Muscle of leg (tissue), 11 donors: ENCODE results near the gene NPHS1. TPM values are rescaled to one million over a fixed set of nuclear protein-coding genes. Genes with fewer than 3 reads are reported as not detected.
A peak's percentile ranks its signal among the peaks of the same experiment; 100 is the strongest.
"Not testable (repeated sequence)": the region's sequence is repeated elsewhere in the genome, so short reads cannot be mapped to it uniquely, and the experiment has no call there.

Source experiments
- DNase-seq: peaks from one replicate; pipeline ENCODE4 v3.0.0; 2013
- H3K27ac ChIP-seq: one replicate; pipeline ENCODE4 v1.5.1; 2013; ENCODE audit warnings: mild to moderate bottlenecking, low read length, control low read depth
- H3K27me3 ChIP-seq: one replicate; pipeline ENCODE4 v1.6.1; 2013; ENCODE audit warnings: low read length; ENCODE audit not compliant: control insufficient read depth, insufficient read depth
- H3K36me3 ChIP-seq: one replicate; pipeline ENCODE4 v1.6.1; 2013; ENCODE audit warnings: low read length; ENCODE audit not compliant: control insufficient read depth, insufficient read depth
- H3K4me1 ChIP-seq: one replicate; pipeline ENCODE4 v1.6.1; 2013; ENCODE audit warnings: low read length; ENCODE audit not compliant: control insufficient read depth, insufficient read depth
- H3K4me3 ChIP-seq: one replicate; pipeline ENCODE4 v1.5.1; 2013; ENCODE audit warnings: low read length, control low read depth
- H3K9me3 ChIP-seq: replicated peaks from 2 replicates; pipeline ENCODE4 v1.6.1; 2013; ENCODE audit warnings: low read depth, low read length; ENCODE audit not compliant: control insufficient read depth
- WGBS: methylation state at CpG from one replicate; pipeline ENCODE4 v1.1.5; 2013; ENCODE audit warnings: missing lambda C conversion rate; ENCODE audit not compliant: insufficient coverage; 5-methylcytosine and 5-hydroxymethylcytosine counted together
- polyA plus RNA-seq, 8 donors: library from polyadenylated mRNA; unstranded; fragments of 120-200 nt; gene quantifications; one replicate each; pipeline versions ENCODE4 v1.2.1 to v1.2.3, GENCODE V29; 2013; ENCODE audit warnings: inconsistent platforms in 1 of 8, low replicate concordance in 1 of 8; ENCODE audit not compliant: insufficient read length in 8 of 8, insufficient read depth in 1 of 8
- total RNA-seq: library from RNA; stranded (reverse); fragments of 120-200 nt; gene quantifications from one replicate; pipeline ENCODE4 v1.2.4, GENCODE V29; 2013

Gene NPHS1
- total and polyA plus RNA-seq, 9 donors = 0.04 to 0.37 (median 0.15) TPM; not detected in 1

- no peaks in the 10 kb centered on the region for H3K36me3 ChIP-seq
- DNase-seq = no peak
- no peak within 1 kb of the TSS for H3K4me3 ChIP-seq
- 66% methylated on average over 24 of the region's 26 CpGs for WGBS
- H3K27me3 ChIP-seq = peaks cover 3% of the 10 kb centered on the region
- H3K4me1 ChIP-seq = no peaks in the 10 kb centered on the region
- no peak within 1 kb of the TSS for H3K27ac ChIP-seq
- H3K9me3 ChIP-seq = no peaks in the 10 kb centered on the region
Measured at GRCh38 chr19:35812220-35813042, 39.9 kb downstream of the NPHS1 start, which contains the start of gene PRODH2. TSS of gene PRODH2 (minus strand) at chr19:35812845. CDS start at chr19:35812805, 40 bp downstream.

- H3K27me3 ChIP-seq = peaks cover 3% of the 10 kb centered on the region
- H3K4me1 ChIP-seq = no peaks in the 10 kb centered on the region
- no peak overlapping the region for H3K4me3 ChIP-seq
- no peaks in the 10 kb centered on the region for H3K9me3 ChIP-seq
- WGBS = 57% methylated on average over 17 of the region's 18 CpGs
- no peaks in the 10 kb centered on the region for H3K36me3 ChIP-seq
- DNase-seq = peak; percentile 32
- H3K27ac ChIP-seq = no peak overlapping the region
Measured at GRCh38 chr19:35811317-35812219, 40.7 kb downstream of the NPHS1 start.

GRCh38 chr19:35807633-35808032 lies 44.7 kb downstream of the NPHS1 start:
- H3K4me1 ChIP-seq = peaks cover 2% of the 10 kb centered on the region
- H3K27me3 ChIP-seq = peaks cover 3% of the 10 kb centered on the region
- no peak overlapping the region for H3K27ac ChIP-seq
- WGBS = 81% methylated on average over 4 of the region's 5 CpGs
- H3K36me3 ChIP-seq = no peaks in the 10 kb centered on the region
- H3K4me3 ChIP-seq = no peak overlapping the region
- H3K9me3 ChIP-seq = no peaks in the 10 kb centered on the region
- DNase-seq = no peak

- Histone ChIP-seq H3K4me1 (peaks cover 2% of the 10 kb centered on the region), H3K27ac (no peak overlapping the region), H3K27me3 (no peaks in the 10 kb centered on the region), H3K9me3 (no peaks in the 10 kb centered on the region), H3K4me3 (no peak overlapping the region), H3K36me3 (no peaks in the 10 kb centered on the region)
- 80% methylated on average over 18 of the region's 18 CpGs for WGBS
- DNase-seq = no peak
Measured at GRCh38 chr19:35806597-35806996, 45.7 kb downstream of the NPHS1 start.

DNA sequence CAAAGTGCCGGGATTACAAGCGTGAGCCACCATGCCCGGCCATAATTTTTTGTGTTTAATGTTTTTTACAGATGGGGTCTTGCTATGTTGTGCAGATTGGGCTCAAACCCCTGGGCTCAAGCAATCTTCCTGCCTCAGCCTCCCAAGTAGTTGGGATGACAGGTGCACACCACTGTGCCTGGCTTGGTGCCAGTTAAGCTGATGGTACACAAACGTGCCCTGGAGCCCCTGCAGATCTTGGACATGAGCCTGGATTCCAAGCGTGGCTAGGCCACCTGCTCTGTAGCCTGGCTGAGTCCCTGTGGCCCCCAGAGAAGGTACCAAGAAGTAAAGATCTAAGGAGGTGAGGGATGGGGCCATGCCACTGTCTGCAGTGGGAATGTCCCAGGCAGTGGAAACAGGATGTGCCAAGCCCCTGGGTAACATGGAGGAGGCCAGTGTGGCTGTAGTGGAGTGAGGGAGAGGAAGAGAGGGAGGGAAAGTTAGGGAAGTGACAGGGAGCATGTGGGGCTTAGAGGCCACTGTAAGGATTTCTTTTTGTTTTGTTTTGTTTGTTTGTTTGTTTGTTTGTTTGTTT lies 46.7 kb downstream of the NPHS1 start:
- H3K4me3 ChIP-seq = no peak overlapping the region
- H3K4me1 ChIP-seq = peaks cover 2% of the 10 kb centered on the region
- no peaks in the 10 kb centered on the region for H3K36me3 ChIP-seq
- DNase-seq = peak; percentile 67
- no peak overlapping the region for H3K27ac ChIP-seq
- H3K9me3 ChIP-seq = no peaks in the 10 kb centered on the region
- no peaks in the 10 kb centered on the region for H3K27me3 ChIP-seq
- WGBS = 28% methylated on average over 2 of the region's 5 CpGs

DNA sequence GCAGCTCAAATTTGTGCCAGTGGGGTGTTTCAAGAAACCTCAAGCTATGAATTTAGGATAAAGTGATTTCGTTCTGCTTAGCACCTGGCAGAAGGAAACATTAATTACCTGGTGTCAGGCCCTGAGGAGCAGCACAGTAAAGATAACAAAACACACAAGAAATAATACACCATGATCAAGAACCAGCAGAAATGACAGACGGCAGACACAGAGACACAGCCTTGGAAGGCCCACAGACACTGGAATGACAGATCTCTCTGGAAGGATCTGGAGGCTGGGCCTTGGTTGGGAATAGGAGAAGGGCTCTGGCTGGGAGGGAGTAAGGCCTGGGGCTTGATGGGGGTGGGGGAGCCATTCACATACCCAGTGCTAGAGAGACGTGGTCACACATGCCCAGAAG lies 50.5 kb downstream of the NPHS1 start:
- Histone ChIP-seq H3K9me3 (no peaks in the 10 kb centered on the region), H3K27ac (no peak overlapping the region), H3K4me3 (no peak overlapping the region), H3K4me1 (peaks cover 6% of the 10 kb centered on the region), H3K27me3 (peaks cover 16% of the 10 kb centered on the region), H3K36me3 (no peaks in the 10 kb centered on the region)
- no peak for DNase-seq
- WGBS = 33% methylated on average over 1 of the region's 3 CpGs

- Histone ChIP-seq H3K9me3 (no peaks in the 10 kb centered on the region), H3K4me3 (no peak overlapping the region), H3K36me3 (no peaks in the 10 kb centered on the region), H3K4me1 (peaks cover 4% of the 10 kb centered on the region), H3K27me3 (peaks cover 33% of the 10 kb centered on the region), H3K27ac (no peak overlapping the region)
- peak; percentile 38 for DNase-seq
- 1% methylated on average over 12 of the region's 15 CpGs for WGBS
Measured at GRCh38 chr19:35797663-35798062, 54.6 kb downstream of the NPHS1 start.

DNA sequence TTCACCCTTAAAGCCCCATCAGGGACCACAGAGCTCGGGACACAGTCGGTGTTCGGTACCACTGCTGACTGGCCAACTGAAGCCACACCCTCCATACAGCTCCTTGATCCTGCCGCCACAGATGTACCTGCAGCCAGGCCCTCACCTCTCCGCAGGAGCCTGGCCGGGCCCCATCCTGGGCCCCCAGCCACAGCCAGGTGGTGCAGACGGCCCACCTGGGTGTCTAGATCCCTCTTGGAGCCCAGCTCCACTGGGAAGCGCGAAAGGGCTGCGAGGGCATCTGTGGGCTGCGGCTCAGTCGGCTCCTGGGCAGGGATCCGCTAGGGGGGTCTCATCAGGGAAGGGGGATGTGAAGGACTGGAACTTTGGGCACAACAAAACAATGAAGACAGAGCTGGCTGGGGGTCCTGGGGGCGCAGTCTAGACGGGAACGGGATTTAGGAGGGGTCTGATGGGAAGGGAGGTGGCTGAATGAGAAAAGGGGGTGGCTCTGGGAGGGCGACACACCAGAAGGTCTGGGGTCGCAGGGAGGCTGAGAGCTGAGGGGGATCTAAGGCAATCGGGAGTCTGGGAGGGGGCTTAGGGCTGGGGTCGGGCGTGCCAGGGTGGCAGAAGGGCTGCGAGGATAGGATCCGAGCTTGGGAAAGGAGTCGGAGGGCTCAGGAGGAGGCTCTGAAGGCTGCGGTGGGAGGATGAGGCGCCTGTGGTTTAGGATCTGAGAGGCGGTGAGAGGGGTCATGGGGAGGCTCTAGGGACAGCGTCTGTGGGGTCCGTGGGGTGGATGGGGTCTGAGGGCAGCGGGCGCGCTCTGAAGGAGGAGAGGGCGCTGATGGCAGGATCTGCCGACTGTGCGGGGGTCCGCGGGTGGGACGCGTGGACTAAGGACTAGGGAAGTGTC lies 55.4 kb downstream of the NPHS1 start:
- H3K27ac ChIP-seq = no peak overlapping the region
- H3K4me1 ChIP-seq = peaks cover 4% of the 10 kb centered on the region
- no peak overlapping the region for H3K4me3 ChIP-seq
- no peaks in the 10 kb centered on the region for H3K9me3 ChIP-seq
- H3K36me3 ChIP-seq = no peaks in the 10 kb centered on the region
- H3K27me3 ChIP-seq = peaks cover 33% of the 10 kb centered on the region
- 7% methylated on average over 38 of the region's 39 CpGs for WGBS
- DNase-seq = no peak

GRCh38 chr19:35795564-35795963 lies 56.7 kb downstream of the NPHS1 start:
- H3K4me3 ChIP-seq, DNase-seq, H3K9me3 ChIP-seq, H3K36me3 ChIP-seq, H3K27ac ChIP-seq, H3K4me1 ChIP-seq: not testable (repeated sequence)
- WGBS = no CpG with 5 or more reads among the region's 1 CpG
- peaks cover 33% of the 10 kb centered on the region for H3K27me3 ChIP-seq
